GM10248 (cell line): ENCODE results near the gene OR2S2.
A peak's percentile ranks its signal among the peaks of the same experiment; 100 is the strongest.

Experiments used
- CTCF ChIA-PET: fragments of 300-600 bp; sonication (Branson Sonifier 250); formaldehyde crosslinking; extraction: SDS; loops from one replicate; lab custom pipeline; 2021; ENCODE audit warnings: antibody characterized with exemption; lab: Yijun Ruan, JAX
- POLR2A ChIA-PET: fragments of 350-650 bp; sonication (Branson Sonifier 250); formaldehyde crosslinking; extraction: SDS; loops from one replicate; lab custom pipeline; 2020; ENCODE audit warnings: antibody characterized with exemption; lab: Yijun Ruan, JAX
- DNase-seq: peaks from one replicate; pipeline ENCODE4 v3.0.0; 2012; ENCODE audit errors: extremely low spot score
- CTCF ChIP-seq: IDR thresholded peaks from 2 replicates; pipeline ENCODE4 v1.5.1; 2012; ENCODE audit warnings: mild to moderate bottlenecking, low read depth; ENCODE audit errors: extremely low read depth, missing control alignments, control extremely low read depth

The OR2S2 gene

DNA sequence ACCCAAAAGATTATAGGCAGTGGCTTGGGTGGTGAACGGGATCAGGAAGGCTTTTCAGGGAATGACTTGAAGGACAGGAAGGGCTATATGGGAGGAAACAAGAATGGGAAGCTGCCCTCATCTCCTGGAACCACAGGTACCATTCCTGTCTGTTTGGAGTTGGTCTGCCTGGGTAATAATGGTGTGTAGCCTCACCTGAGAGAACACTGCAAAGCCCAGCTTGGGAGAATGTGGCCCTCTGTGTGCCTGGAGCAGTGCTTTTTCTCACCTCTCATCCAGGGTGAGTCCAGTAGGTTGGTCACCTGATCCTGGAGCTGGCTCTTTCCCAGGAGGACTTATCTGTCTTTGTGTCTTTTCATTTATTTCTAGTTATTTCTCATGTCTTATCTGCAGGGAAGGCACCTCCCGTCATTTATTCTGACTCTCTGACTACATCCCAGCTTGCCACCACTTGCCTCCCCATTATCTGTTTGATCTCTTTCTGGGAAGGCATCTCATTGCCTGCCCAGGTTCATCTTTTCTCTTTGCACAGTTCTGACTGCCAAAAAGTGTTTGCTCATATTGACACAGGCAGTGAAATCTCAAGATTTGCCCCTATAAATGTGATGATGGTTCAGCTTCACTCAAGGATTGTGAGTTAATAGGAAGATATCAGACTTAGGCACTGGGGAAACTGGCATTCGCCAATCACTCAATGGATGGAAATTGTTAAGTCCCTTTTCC is 22.5 kb upstream of the OR2S2 start:
- no peak for DNase-seq
- CTCF ChIA-PET, result interaction anchor here (1.1 kb wide), 1 partner anchor 77 kb away, joined by 3 read pairs; no protein-coding TSS in a partner anchor
- TF ChIP-seq CTCF, result no peak

DNA sequence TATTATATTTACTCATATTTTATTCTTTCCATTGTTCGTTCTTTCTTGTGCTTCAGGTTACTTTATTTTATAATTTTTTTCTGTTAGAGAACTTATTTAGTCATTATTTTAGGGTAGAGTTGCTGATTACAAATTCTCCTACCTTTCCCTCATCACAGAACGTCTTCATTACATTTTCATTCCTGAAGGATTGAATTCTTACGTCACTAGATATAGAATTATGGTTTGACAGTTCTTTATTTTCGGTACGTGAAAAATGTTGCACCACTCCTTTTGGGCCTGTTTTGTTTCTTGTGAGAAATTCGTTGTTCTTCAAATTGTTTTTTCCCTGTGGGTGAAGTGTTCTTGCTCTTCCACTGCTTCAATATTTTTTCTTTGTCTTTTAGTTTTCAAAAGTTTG is 20.8 kb upstream of the OR2S2 start:
- ChIA-PET POLR2A (no interaction called here), CTCF (no interaction called here)
- DNase-seq, result no peak

More for the DNA sequence above, 22.5 kb upstream of the OR2S2 start:
- POLR2A ChIA-PET, result no interaction called here

GRCh38 chr9:35976726-35977125 is 18.8 kb upstream of the OR2S2 start:
- TF ChIP-seq CTCF, result no peak
- DNase-seq, result peak; percentile 58
- ChIA-PET CTCF (interaction anchor here (1.0 to 3.0 kb wide), 12 partner anchors 9 to 214 kb away, joined by 3 to 10 read pairs (median 3); partner anchors contain the start of gene CLTA), POLR2A (no interaction called here)

More for the DNA sequence above, 20.8 kb upstream of the OR2S2 start:
- no peak for TF ChIP-seq CTCF

- ChIA-PET POLR2A (no interaction called here), CTCF (interaction anchor here (3.0 kb wide), 1 partner anchor 33 kb away, joined by 10 read pairs; no protein-coding TSS in a partner anchor)
- TF ChIP-seq CTCF, result no peak
- DNase-seq, result no peak
These were observed 16.8 kb upstream of the OR2S2 start for GRCh38 chr9:35974800-35975199.

GRCh38 chr9:35972093-35972492 is 14.1 kb upstream of the OR2S2 start:
- no peak for DNase-seq
- ChIA-PET CTCF (no interaction called here), POLR2A (no interaction called here)
- TF ChIP-seq CTCF, result no peak

- no peak for TF ChIP-seq CTCF
- DNase-seq, result no peak
- ChIA-PET CTCF (interaction anchor here (1.1 kb wide), 1 partner anchor 11 kb away, joined by 3 read pairs; no protein-coding TSS in a partner anchor), POLR2A (no interaction called here)
These were observed 9.1 kb upstream of the OR2S2 start for GRCh38 chr9:35967042-35967441.
